A549 (cell line): Measurements from ENCODE around the gene ADD3. TPM values are rescaled to one million over a fixed set of nuclear protein-coding genes. Genes with fewer than 3 reads are reported as not detected.

Experiments used
- ATAC-seq, 2 experiments: fragments of 200-7000 bp in 1 of 2; fragments of >200 bp in 1 of 2; cut with Nextera tagmentation in 1 of 2; cut with Tn5 transposase in 1 of 2; 3 replicates each; pipeline versions ENCODE4 v1.8.0 to v1.9.1; 2018 to 2020; ENCODE audit warnings: mild to moderate bottlenecking in 1 of 2, moderate library complexity in 1 of 2
- CTCF ChIA-PET: fragments of 300-600 bp; sonication (Branson Sonifier 250); formaldehyde crosslinking; extraction: SDS; loops from one replicate; lab custom pipeline; 2021; ENCODE audit warnings: antibody characterized with exemption, inconsistent platforms; lab: Yijun Ruan, JAX
- POLR2A ChIA-PET: fragments of 350-600 bp; formaldehyde crosslinking; extraction: SDS; loops from one replicate; lab custom pipeline; 2021; ENCODE audit warnings: antibody characterized with exemption, inconsistent platforms; lab: Yijun Ruan, JAX
- DNase-seq, 2 experiments: peaks; one replicate each; pipeline versions ENCODE4 v3.0.0 to v3.0.0-alpha.2; 2011 to 2016; ENCODE audit warnings: low read depth in 1 of 2, low spot score in 1 of 2
- FAIRE-seq: peaks from 2 replicates; lab custom pipeline; 2011; peaks lifted over from hg19 to GRCh38; lab: Jason Lieb, UNC
- H3K27ac ChIP-seq, 2 experiments: fragments of >200 bp; sonication (Bioruptor Twin); formaldehyde crosslinking; 3 replicates each; pipeline ENCODE4 v1.5.1; 2016 to 2017
- H3K4me1 ChIP-seq: fragments of >200 bp; sonication (Bioruptor Twin); formaldehyde crosslinking; 3 replicates; pipeline ENCODE4 v1.6.1; 2016
- H3K4me2 ChIP-seq: fragments of >200 bp; sonication (Bioruptor Twin); formaldehyde crosslinking; 3 replicates; pipeline ENCODE4 v1.6.1; 2016
- H3K4me3 ChIP-seq: fragments of >200 bp; sonication (Bioruptor Twin); formaldehyde crosslinking; 3 replicates; pipeline ENCODE4 v1.5.1; 2016
- H3K9me3 ChIP-seq: fragments of >200 bp; sonication (Bioruptor Twin); formaldehyde crosslinking; 3 replicates; pipeline ENCODE4 v1.6.1; 2016
- BCL3 ChIP-seq: fragments of >200 bp; sonication (Bioruptor Twin); formaldehyde crosslinking; IDR thresholded peaks from 3 replicates; pipeline ENCODE4 v1.6.1; 2016
- E2F6 ChIP-seq: IDR thresholded peaks from 2 replicates; pipeline ENCODE4 v1.6.1; 2012; ENCODE audit warnings: low read depth, borderline replicate concordance
- EP300 ChIP-seq, 2 experiments: fragments of >200 bp; sonication (Bioruptor Twin); formaldehyde crosslinking; IDR thresholded peaks; 2 replicates in 1 of 2; 3 replicates in 1 of 2; pipeline ENCODE4 v1.6.1; 2016 to 2017
- FOSL2 ChIP-seq, 2 experiments: fragments of 450-650 bp in 1 of 2; fragments of >200 bp in 1 of 2; sonication (Bioruptor Twin) in 1 of 2; formaldehyde crosslinking; IDR thresholded peaks; 2 replicates each; pipeline versions ENCODE4 v1.5.0 to v1.6.1; 2016 to 2020; ENCODE audit warnings: mild to moderate bottlenecking in 1 of 2, moderate library complexity in 1 of 2
- HMGXB4 ChIP-seq: fragments of 250-450 bp; sonication (Bioruptor Pico); IDR thresholded peaks from 2 replicates; pipeline ENCODE4 v1.5.0; 2021; ENCODE audit warnings: mild to moderate bottlenecking, moderate library complexity, borderline replicate concordance
- NFE2L2 ChIP-seq: fragments of 150-350 bp; conservative IDR thresholded peaks from 2 replicates; pipeline ENCODE4 v1.6.1; 2014; ENCODE audit warnings: low read length
- RAD21 ChIP-seq, 2 experiments: fragments of >200 bp in 1 of 2; sonication (Bioruptor Twin) in 1 of 2; formaldehyde crosslinking in 1 of 2; IDR thresholded peaks in 1 of 2; conservative IDR thresholded peaks in 1 of 2; 2 replicates in 1 of 2; 3 replicates in 1 of 2; pipeline ENCODE4 v1.6.1; 2012 to 2018; ENCODE audit warnings: inconsistent platforms in 1 of 2
- RARB ChIP-seq: fragments of 250-450 bp; sonication (Bioruptor Pico); IDR thresholded peaks from 2 replicates; pipeline ENCODE4 v1.8.0; 2021; ENCODE audit warnings: mild to moderate bottlenecking, moderate library complexity
- RNF2 ChIP-seq: fragments of 200-600 bp; sonication (generic); IDR thresholded peaks from 2 replicates; pipeline ENCODE4 v1.6.1; 2016; ENCODE audit warnings: low read depth, mild to moderate bottlenecking, antibody characterized with exemption, moderate library complexity, borderline replicate concordance
- SREBF2 ChIP-seq: fragments of 450-650 bp; IDR thresholded peaks from 2 replicates; pipeline ENCODE4 v1.6.1; 2014; ENCODE audit warnings: mild to moderate bottlenecking, moderate library complexity
- WGBS: methylation state at CpG from one replicate; pipeline ENCODE4 v1.1.6; 2017; ENCODE audit errors: missing lambda C conversion rate; 5-methylcytosine and 5-hydroxymethylcytosine counted together
- polyA plus RNA-seq, 4 experiments: library from polyadenylated mRNA; depleted of rRNA in 3 of 4; stranded (reverse); fragments of >200 nt; fragmentation: RNase III in 1 of 4; extraction: RNeasy Plus Mini Kit Qiagen cat#74134 plus additional on column Dnase treatment in 1 of 4; gene quantifications; 2 replicates in 3 of 4; 3 replicates in 1 of 4; pipeline ENCODE4 v1.2.3, GENCODE V29; 2011 to 2017

ADD3 gene
- polyA plus RNA-seq, 2 of the 4 experiments (the other 2 are of a cell fraction), result 9.8 to 48.2 TPM

- ATAC-seq (no peak), FAIRE-seq (no peak)
- 82% methylated on average over 8 of the region's 8 CpGs for WGBS
- TF ChIP-seq RNF2, result no peak
- TF ChIP-seq, all 56 proteins: peak for 0
- ChIA-PET CTCF (interaction anchor here (0.6 to 1.4 kb wide), 2 partner anchors 11 to 479 kb away, joined by 3 read pairs; no protein-coding TSS in a partner anchor), POLR2A (no interaction called here)
- DNase-seq, result no peak
- Histone ChIP-seq H3K9me3 (no peaks in the 10 kb centered on the region), H3K27ac (no peak overlapping the region), H3K4me3 (no peak overlapping the region), H3K4me2 (no peak overlapping the region), H3K4me1 (peaks cover 3% of the 10 kb centered on the region; the same call in 1 of the 3 replicates)
Measured at GRCh38 chr10:109959259-109960145, 48.3 kb upstream of the ADD3 start.

- ATAC-seq (no peak), FAIRE-seq (no peak), DNase-seq (no peak)
- Histone ChIP-seq H3K4me2 (no peak overlapping the region), H3K4me1 (peaks cover 10% of the 10 kb centered on the region), H3K9me3 (no peaks in the 10 kb centered on the region), H3K4me3 (no peak overlapping the region), H3K27ac (no peak overlapping the region)
- no peak for TF ChIP-seq E2F6
- ChIA-PET POLR2A (no interaction called here), CTCF (no interaction called here)
- WGBS, result 87% methylated on average over 2 of the region's 2 CpGs
Measured at GRCh38 chr10:109960682-109961081, 47.1 kb upstream of the ADD3 start.

GRCh38 chr10:109961174-109962001, 46.4 kb upstream of the ADD3 start:
- ChIA-PET POLR2A (no interaction called here), CTCF (no interaction called here)
- 73% methylated on average over 5 of the region's 5 CpGs for WGBS
- peaks cover 17% of the 10 kb centered on the region for H3K4me1 ChIP-seq
- no peak for TF ChIP-seq RARB (CRISPR knock-in tag)
- TF ChIP-seq SREBF2, result no peak
- no peak for TF ChIP-seq BCL3
- TF ChIP-seq HMGXB4 (CRISPR knock-in tag), result no peak
- no peak for TF ChIP-seq FOSL2 (IDR thresholded peaks at IDR 0.05)
- TF ChIP-seq FOSL2 (CRISPR knock-in tag; IDR thresholded peaks at IDR 0.05), result no peak
- H3K4me3 ChIP-seq, result no peak overlapping the region
- DNase-seq, result no peak
- H3K4me2 ChIP-seq, result no peak overlapping the region
- H3K9me3 ChIP-seq, result no peaks in the 10 kb centered on the region
- no peak for ATAC-seq
- H3K27ac ChIP-seq, result no peak overlapping the region
- FAIRE-seq, result no peak

- WGBS, result 94% methylated on average over 1 of the region's 1 CpG
- no peaks in the 10 kb centered on the region for H3K9me3 ChIP-seq
- POLR2A ChIA-PET, result no interaction called here
- H3K4me3 ChIP-seq, result no peak overlapping the region
- DNase-seq (no peak), ATAC-seq (no peak), FAIRE-seq (no peak)
- CTCF ChIA-PET, result no interaction called here
- H3K4me1 ChIP-seq, result peaks cover 25% of the 10 kb centered on the region
- no peak for TF ChIP-seq RAD21 (conservative IDR thresholded peaks at IDR 0.05 in 1 of 2, IDR thresholded peaks at IDR 0.05 in 1 of 2)
- TF ChIP-seq EP300 (IDR thresholded peaks at IDR 0.05), result no peak
- 0 out of 2 replicates have a peak, but pooled peaks have one; percentile 20 for TF ChIP-seq NFE2L2
- H3K4me2 ChIP-seq, result no peak overlapping the region
- no peak overlapping the region for H3K27ac ChIP-seq
Measured at GRCh38 chr10:109962247-109962646, 45.5 kb upstream of the ADD3 start.
